Astrocyte (in vitro differentiated cells and primary cell): ENCODE results near the gene PPWD1. TPM values are rescaled to one million over a fixed set of nuclear protein-coding genes. Genes with fewer than 3 reads are reported as not detected.

Experiments
- DNase-seq: peaks from one replicate; pipeline ENCODE4 v3.0.0-alpha.2; 2010; ENCODE audit warnings: low read depth
- FAIRE-seq: peaks from 2 replicates; lab custom pipeline; 2011; peaks lifted over from hg19 to GRCh38; lab: Jason Lieb, UNC
- H2AFZ ChIP-seq: 2 replicates; pipeline ENCODE4 v1.6.0; 2012; ENCODE audit warnings: low read depth, low read length, inconsistent platforms
- H3K27ac ChIP-seq: 2 replicates; pipeline ENCODE4 v1.5.1; 2011; ENCODE audit warnings: low read depth, low read length, inconsistent platforms
- H3K27me3 ChIP-seq: 2 replicates; pipeline ENCODE4 v1.6.0; 2011; ENCODE audit warnings: low read length, inconsistent platforms; ENCODE audit not compliant: insufficient read depth
- H3K36me3 ChIP-seq: 2 replicates; pipeline ENCODE4 v1.5.1; 2011; ENCODE audit warnings: low read length, inconsistent platforms; ENCODE audit not compliant: insufficient read depth
- H3K4me1 ChIP-seq: 2 replicates; pipeline ENCODE4 v1.5.1; 2011; ENCODE audit warnings: low read length, inconsistent platforms; ENCODE audit not compliant: insufficient read depth
- H3K4me2 ChIP-seq: 2 replicates; pipeline ENCODE4 v1.6.0; 2012; ENCODE audit warnings: low read length, inconsistent platforms
- H3K4me3 ChIP-seq: 2 replicates; pipeline ENCODE4 v1.5.1; 2011; ENCODE audit warnings: low read depth, mild to moderate bottlenecking, low read length, inconsistent platforms; ENCODE audit not compliant: insufficient read depth
- H3K79me2 ChIP-seq: 2 replicates; pipeline ENCODE4 v1.6.0; 2012; ENCODE audit warnings: mild to moderate bottlenecking, low read length, inconsistent platforms; ENCODE audit not compliant: insufficient read depth
- H3K9ac ChIP-seq: 2 replicates; pipeline ENCODE4 v1.6.0; 2012; ENCODE audit warnings: mild to moderate bottlenecking, low read length, inconsistent platforms
- H3K9me3 ChIP-seq: 2 replicates; pipeline ENCODE4 v1.5.1; 2012; ENCODE audit warnings: low read depth, mild to moderate bottlenecking, low read length, inconsistent platforms; ENCODE audit not compliant: insufficient read depth
- H4K20me1 ChIP-seq: 2 replicates; pipeline ENCODE4 v1.6.0; 2012; ENCODE audit warnings: low read length, inconsistent platforms; ENCODE audit not compliant: insufficient read depth
- H3K27ac Mint-ChIP-seq: one replicate; pipeline ENCODE4 v1.8.0; 2021; ENCODE audit warnings: mild to moderate bottlenecking, mixed read lengths; ENCODE audit not compliant: unreplicated experiment
- H3K27me3 Mint-ChIP-seq: one replicate; pipeline ENCODE4 v1.8.0; 2021; ENCODE audit warnings: low read depth, mixed read lengths; ENCODE audit not compliant: unreplicated experiment
- H3K36me3 Mint-ChIP-seq: one replicate; pipeline ENCODE4 v1.8.0; 2021; ENCODE audit warnings: low read depth, mixed read lengths; ENCODE audit not compliant: unreplicated experiment
- H3K4me1 Mint-ChIP-seq: one replicate; pipeline ENCODE4 v1.8.0; 2021; ENCODE audit warnings: low read depth, mixed read lengths; ENCODE audit not compliant: unreplicated experiment
- H3K4me3 Mint-ChIP-seq: one replicate; pipeline ENCODE4 v1.8.0; 2021; ENCODE audit warnings: mild to moderate bottlenecking, moderate library complexity, mixed read lengths; ENCODE audit not compliant: unreplicated experiment
- H3K9me3 Mint-ChIP-seq: one replicate; pipeline ENCODE4 v1.8.0; 2021; ENCODE audit warnings: mild to moderate bottlenecking, mixed read lengths; ENCODE audit not compliant: unreplicated experiment
- EZH2 ChIP-seq: IDR thresholded peaks from 2 replicates; pipeline ENCODE4 v1.6.1; 2012; ENCODE audit warnings: mild to moderate bottlenecking, low read length, inconsistent platforms; ENCODE audit not compliant: insufficient read depth
- total RNA-seq: library from RNA; stranded (reverse); gene quantifications from 2 replicates; pipeline ENCODE4 v1.2.1, GENCODE V29; 2021
- TF ChIP-seq, protein P1 (sequence below): IDR thresholded peaks from 2 replicates; pipeline ENCODE4 v1.5.1; 2011; ENCODE audit warnings: low read depth, mild to moderate bottlenecking, inconsistent platforms, low read length, moderate library complexity; ENCODE audit not compliant: insufficient read depth

Gene PPWD1
- total RNA-seq, 1 donor from 2014 or later, result 20.4 TPM

GRCh38 chr5:65530904-65531303 is 32.2 kb upstream of the PPWD1 start:
- Histone ChIP-seq H4K20me1 (no peaks in the 10 kb centered on the region), H2AFZ (no peak overlapping the region), H3K27me3 (no peaks in the 10 kb centered on the region), H3K9ac (no peak overlapping the region), H3K4me3 (no peak overlapping the region), H3K4me1 (no peaks in the 10 kb centered on the region), H3K9me3 (no peaks in the 10 kb centered on the region), H3K79me2 (no peaks in the 10 kb centered on the region), H3K4me2 (no peak overlapping the region), H3K27ac (no peak overlapping the region), H3K36me3 (peaks cover 3% of the 10 kb centered on the region)
- DNase-seq, result no peak
- H3K36me3 Mint-ChIP-seq, result no peaks in the 10 kb centered on the region
- no peaks in the 10 kb centered on the region for H3K27me3 Mint-ChIP-seq
- no peak overlapping the region for H3K4me3 Mint-ChIP-seq
- no peaks in the 10 kb centered on the region for H3K9me3 Mint-ChIP-seq
- FAIRE-seq, result no peak
- TF ChIP-seq, protein P1, sequence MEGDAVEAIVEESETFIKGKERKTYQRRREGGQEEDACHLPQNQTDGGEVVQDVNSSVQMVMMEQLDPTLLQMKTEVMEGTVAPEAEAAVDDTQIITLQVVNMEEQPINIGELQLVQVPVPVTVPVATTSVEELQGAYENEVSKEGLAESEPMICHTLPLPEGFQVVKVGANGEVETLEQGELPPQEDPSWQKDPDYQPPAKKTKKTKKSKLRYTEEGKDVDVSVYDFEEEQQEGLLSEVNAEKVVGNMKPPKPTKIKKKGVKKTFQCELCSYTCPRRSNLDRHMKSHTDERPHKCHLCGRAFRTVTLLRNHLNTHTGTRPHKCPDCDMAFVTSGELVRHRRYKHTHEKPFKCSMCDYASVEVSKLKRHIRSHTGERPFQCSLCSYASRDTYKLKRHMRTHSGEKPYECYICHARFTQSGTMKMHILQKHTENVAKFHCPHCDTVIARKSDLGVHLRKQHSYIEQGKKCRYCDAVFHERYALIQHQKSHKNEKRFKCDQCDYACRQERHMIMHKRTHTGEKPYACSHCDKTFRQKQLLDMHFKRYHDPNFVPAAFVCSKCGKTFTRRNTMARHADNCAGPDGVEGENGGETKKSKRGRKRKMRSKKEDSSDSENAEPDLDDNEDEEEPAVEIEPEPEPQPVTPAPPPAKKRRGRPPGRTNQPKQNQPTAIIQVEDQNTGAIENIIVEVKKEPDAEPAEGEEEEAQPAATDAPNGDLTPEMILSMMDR, result no peak
- TF ChIP-seq EZH2, result no peak
- peaks cover 5% of the 10 kb centered on the region for H3K4me1 Mint-ChIP-seq
- H3K27ac Mint-ChIP-seq, result no peak overlapping the region

GRCh38 chr5:65535529-65535987 is 27.5 kb upstream of the PPWD1 start:
- H3K4me3 ChIP-seq, result no peak overlapping the region

GRCh38 chr5:65539827-65540226 is 23.3 kb upstream of the PPWD1 start:
- FAIRE-seq (no peak), DNase-seq (peak; percentile 16)
- no peaks in the 10 kb centered on the region for H4K20me1 ChIP-seq
- no peak overlapping the region for H3K27ac Mint-ChIP-seq
- peaks cover 3% of the 10 kb centered on the region for H3K4me1 Mint-ChIP-seq
- no peaks in the 10 kb centered on the region for H3K9me3 ChIP-seq
- no peaks in the 10 kb centered on the region for H3K27me3 ChIP-seq
- no peaks in the 10 kb centered on the region for H3K36me3 Mint-ChIP-seq
- H3K9me3 Mint-ChIP-seq, result no peaks in the 10 kb centered on the region
- no peaks in the 10 kb centered on the region for H3K79me2 ChIP-seq
- H3K9ac ChIP-seq, result no peak overlapping the region
- no peaks in the 10 kb centered on the region for H3K4me1 ChIP-seq
- no peak overlapping the region for H3K4me2 ChIP-seq
- H2AFZ ChIP-seq, result no peak overlapping the region
- H3K27ac ChIP-seq, result no peak overlapping the region
- H3K4me3 ChIP-seq, result no peak overlapping the region
- no peaks in the 10 kb centered on the region for H3K27me3 Mint-ChIP-seq
- H3K36me3 ChIP-seq, result peaks cover 3% of the 10 kb centered on the region
- TF ChIP-seq, protein P1, result no peak
- TF ChIP-seq EZH2, result no peak
- no peak overlapping the region for H3K4me3 Mint-ChIP-seq

More at GRCh38 chr5:65535529-65535987, 27.5 kb upstream of the PPWD1 start:
- Mint-ChIP-seq H3K4me3 (no peak overlapping the region), H3K9me3 (no peaks in the 10 kb centered on the region), H3K27me3 (no peaks in the 10 kb centered on the region), H3K36me3 (no peaks in the 10 kb centered on the region), H3K4me1 (peaks cover 5% of the 10 kb centered on the region), H3K27ac (no peak overlapping the region)
- Histone ChIP-seq H3K27me3 (no peaks in the 10 kb centered on the region), H2AFZ (peak overlapping the region; percentile 11), H3K9ac (no peak overlapping the region), H3K79me2 (no peaks in the 10 kb centered on the region), H3K4me2 (no peak overlapping the region), H3K4me1 (no peaks in the 10 kb centered on the region), H3K36me3 (peaks cover 3% of the 10 kb centered on the region), H4K20me1 (no peaks in the 10 kb centered on the region), H3K27ac (peak overlapping the region; percentile 1), H3K9me3 (no peaks in the 10 kb centered on the region)
- FAIRE-seq (no peak), DNase-seq (peak; percentile 27)
- TF ChIP-seq EZH2, result no peak
- TF ChIP-seq, protein P1, result no peak
